OCI-LY1 (cell line): ENCODE measurements around the gene COA3.
A peak's percentile ranks its signal among the peaks of the same experiment; 100 is the strongest.

Experiments used
- H2AFZ ChIP-seq: fragments of 200-600 bp; sonication (generic), shearing (Covaris generic); 2 replicates; pipeline ENCODE4 v1.6.0; 2014; ENCODE audit warnings: antibody characterized with exemption, mild to moderate bottlenecking, low read length
- H3F3A ChIP-seq: fragments of 200-600 bp; sonication (generic), shearing (Covaris generic); 2 replicates; pipeline ENCODE4 v1.6.0; 2014; ENCODE audit warnings: mild to moderate bottlenecking, antibody characterized with exemption, low read length, moderate library complexity; ENCODE audit not compliant: insufficient read depth
- H3K27ac ChIP-seq: fragments of 200-600 bp; sonication (generic); 2 replicates; pipeline ENCODE4 v1.5.1; 2014; ENCODE audit warnings: low read length, mixed run types, mild to moderate bottlenecking, low read depth; ENCODE audit not compliant: poor library complexity, severe bottlenecking
- H3K27me3 ChIP-seq: fragments of 200-600 bp; sonication (generic); 2 replicates; pipeline ENCODE4 v1.6.0; 2014; ENCODE audit warnings: antibody characterized with exemption, mild to moderate bottlenecking, low read length, moderate library complexity; ENCODE audit not compliant: insufficient read depth
- H3K36me3 ChIP-seq: fragments of 200-600 bp; sonication (generic); 2 replicates; pipeline ENCODE4 v1.6.1; 2014; ENCODE audit warnings: mild to moderate bottlenecking, antibody characterized with exemption, low read length, moderate library complexity, mixed read lengths; ENCODE audit not compliant: insufficient read depth
- H3K4me1 ChIP-seq: fragments of 200-600 bp; sonication (generic); 2 replicates; pipeline ENCODE4 v1.5.1; 2014; ENCODE audit warnings: mild to moderate bottlenecking, low read length, moderate library complexity; ENCODE audit not compliant: insufficient read depth, severe bottlenecking
- H3K4me2 ChIP-seq: fragments of 200-600 bp; sonication (generic), shearing (Covaris generic); 2 replicates; pipeline ENCODE4 v1.6.1; 2014; ENCODE audit warnings: low read length
- H3K4me3 ChIP-seq: fragments of 200-600 bp; sonication (generic); 2 replicates; pipeline ENCODE4 v1.5.1; 2014; ENCODE audit warnings: low read length, low read depth, mild to moderate bottlenecking, mixed read lengths; ENCODE audit not compliant: poor library complexity, severe bottlenecking
- H3K79me2 ChIP-seq: fragments of 200-600 bp; shearing (Covaris generic); 2 replicates; pipeline ENCODE4 v1.6.1; 2016; ENCODE audit warnings: mixed run types, low read length, mixed read lengths; ENCODE audit not compliant: insufficient read depth
- H3K9ac ChIP-seq: fragments of 200-600 bp; sonication (generic), shearing (Covaris generic); 2 replicates; pipeline ENCODE4 v1.6.1; 2014; ENCODE audit warnings: mild to moderate bottlenecking, low read length, mixed read lengths
- H3K9me2 ChIP-seq: fragments of 200-600 bp; sonication (generic), shearing (Covaris generic); 2 replicates; pipeline ENCODE4 v1.6.1; 2014; ENCODE audit warnings: low read depth, mild to moderate bottlenecking, low read length, mixed read lengths
- H3K9me3 ChIP-seq: fragments of 200-600 bp; shearing (Covaris generic); 2 replicates; pipeline ENCODE4 v1.6.1; 2014; ENCODE audit warnings: low read length, mixed read lengths
- H4K20me1 ChIP-seq: fragments of 200-600 bp; sonication (generic), shearing (Covaris generic); 2 replicates; pipeline ENCODE4 v1.6.0; 2016; ENCODE audit warnings: mild to moderate bottlenecking, low read length; ENCODE audit not compliant: insufficient read depth
- EZH2 ChIP-seq: fragments of 200-600 bp; sonication (generic), shearing (Covaris generic); IDR thresholded peaks from 2 replicates; pipeline ENCODE4 v1.8.0; 2017; ENCODE audit warnings: borderline replicate concordance, mixed run types, mild to moderate bottlenecking, antibody characterized with exemption, low read length, moderate library complexity, mixed read lengths
- TF ChIP-seq, protein P1 (sequence below): fragments of 200-600 bp; sonication (generic), shearing (Covaris generic); IDR thresholded peaks from 2 replicates; pipeline ENCODE4 v1.5.1; 2017; ENCODE audit warnings: mild to moderate bottlenecking, antibody characterized with exemption, low read length, moderate library complexity, mixed read lengths

COA3 gene

DNA sequence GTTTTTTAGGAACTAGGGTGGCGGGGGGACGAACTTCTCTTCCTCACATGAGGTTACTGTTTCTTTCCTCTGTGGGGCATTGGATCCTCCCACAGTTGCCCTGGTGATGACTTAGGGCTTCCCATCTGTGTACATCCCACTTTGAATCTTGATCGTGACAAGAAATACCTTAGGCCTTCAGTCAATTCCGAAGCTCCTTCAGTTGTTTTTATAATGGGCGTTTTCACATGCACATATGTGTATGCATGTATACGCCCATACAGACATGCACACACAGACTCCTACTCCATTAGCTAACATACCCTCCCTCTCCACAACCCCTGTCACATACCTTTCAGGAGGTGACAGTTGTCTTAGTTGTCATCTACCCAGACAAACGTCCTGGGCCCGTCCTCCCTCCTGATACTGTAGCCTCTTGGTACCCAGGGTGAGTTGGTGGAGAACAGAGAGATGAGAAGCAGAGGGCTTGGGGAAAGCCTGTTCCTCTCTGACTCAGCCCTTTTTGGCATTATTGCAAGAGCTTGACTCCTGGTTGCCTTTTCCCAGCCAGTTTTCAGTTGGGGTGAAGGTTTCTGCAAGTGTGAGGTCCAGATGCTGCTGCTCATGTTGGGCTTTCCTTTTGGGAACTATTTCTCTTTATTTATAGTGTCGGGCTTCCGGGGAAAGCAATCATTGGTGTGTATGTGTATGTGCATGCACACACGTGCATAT is 43.6 kb upstream of the COA3 start:
- Histone ChIP-seq H3K36me3 (peaks cover 88% of the 10 kb centered on the region), H3K9me3 (no peaks in the 10 kb centered on the region), H3K4me3 (no peak overlapping the region), H3K79me2 (no peaks in the 10 kb centered on the region), H3K4me1 (no peaks in the 10 kb centered on the region), H3K4me2 (no peak overlapping the region), H4K20me1 (no peaks in the 10 kb centered on the region), H3K9me2 (no peaks in the 10 kb centered on the region), H3K27ac (no peak overlapping the region), H3F3A (no peaks in the 10 kb centered on the region), H2AFZ (no peak overlapping the region), H3K27me3 (no peaks in the 10 kb centered on the region), H3K9ac (no peak overlapping the region)
- no peak for TF ChIP-seq EZH2
- TF ChIP-seq, protein P1, sequence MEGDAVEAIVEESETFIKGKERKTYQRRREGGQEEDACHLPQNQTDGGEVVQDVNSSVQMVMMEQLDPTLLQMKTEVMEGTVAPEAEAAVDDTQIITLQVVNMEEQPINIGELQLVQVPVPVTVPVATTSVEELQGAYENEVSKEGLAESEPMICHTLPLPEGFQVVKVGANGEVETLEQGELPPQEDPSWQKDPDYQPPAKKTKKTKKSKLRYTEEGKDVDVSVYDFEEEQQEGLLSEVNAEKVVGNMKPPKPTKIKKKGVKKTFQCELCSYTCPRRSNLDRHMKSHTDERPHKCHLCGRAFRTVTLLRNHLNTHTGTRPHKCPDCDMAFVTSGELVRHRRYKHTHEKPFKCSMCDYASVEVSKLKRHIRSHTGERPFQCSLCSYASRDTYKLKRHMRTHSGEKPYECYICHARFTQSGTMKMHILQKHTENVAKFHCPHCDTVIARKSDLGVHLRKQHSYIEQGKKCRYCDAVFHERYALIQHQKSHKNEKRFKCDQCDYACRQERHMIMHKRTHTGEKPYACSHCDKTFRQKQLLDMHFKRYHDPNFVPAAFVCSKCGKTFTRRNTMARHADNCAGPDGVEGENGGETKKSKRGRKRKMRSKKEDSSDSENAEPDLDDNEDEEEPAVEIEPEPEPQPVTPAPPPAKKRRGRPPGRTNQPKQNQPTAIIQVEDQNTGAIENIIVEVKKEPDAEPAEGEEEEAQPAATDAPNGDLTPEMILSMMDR = no peak

DNA sequence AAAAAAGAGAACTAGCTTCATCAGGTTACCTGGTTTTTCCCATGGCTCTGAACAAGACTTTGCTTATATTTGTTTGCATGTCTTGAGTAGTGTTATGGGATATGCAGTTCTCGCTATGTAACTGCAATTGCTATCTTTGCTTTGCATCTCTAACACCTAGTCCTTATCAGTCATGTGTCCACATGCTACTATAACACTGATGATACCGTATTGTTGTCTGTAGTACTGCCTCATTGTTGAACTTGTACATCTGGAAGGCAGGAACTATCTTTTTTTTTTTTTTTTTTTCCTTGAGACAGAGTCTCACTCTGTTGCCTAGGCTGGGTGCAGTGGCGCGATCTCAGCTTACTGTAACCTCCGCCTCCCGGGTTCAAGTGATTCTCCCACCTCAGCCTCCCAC is 37.2 kb upstream of the COA3 start:
- TF ChIP-seq EZH2 = no peak
- TF ChIP-seq, protein P1 = no peak
- no peaks in the 10 kb centered on the region for H3K27me3 ChIP-seq
- H3F3A ChIP-seq = no peaks in the 10 kb centered on the region
- peaks cover 18% of the 10 kb centered on the region for H3K79me2 ChIP-seq
- no peak overlapping the region for H3K4me3 ChIP-seq
- no peak overlapping the region for H3K27ac ChIP-seq
- peaks cover 62% of the 10 kb centered on the region for H3K36me3 ChIP-seq
- H3K4me1 ChIP-seq = peaks cover 21% of the 10 kb centered on the region
- no peak overlapping the region for H2AFZ ChIP-seq
- H3K9ac ChIP-seq = no peak overlapping the region
- H3K4me2 ChIP-seq = no peak overlapping the region
- H3K9me3 ChIP-seq = no peaks in the 10 kb centered on the region
- no peaks in the 10 kb centered on the region for H4K20me1 ChIP-seq
- H3K9me2 ChIP-seq = no peaks in the 10 kb centered on the region

DNA sequence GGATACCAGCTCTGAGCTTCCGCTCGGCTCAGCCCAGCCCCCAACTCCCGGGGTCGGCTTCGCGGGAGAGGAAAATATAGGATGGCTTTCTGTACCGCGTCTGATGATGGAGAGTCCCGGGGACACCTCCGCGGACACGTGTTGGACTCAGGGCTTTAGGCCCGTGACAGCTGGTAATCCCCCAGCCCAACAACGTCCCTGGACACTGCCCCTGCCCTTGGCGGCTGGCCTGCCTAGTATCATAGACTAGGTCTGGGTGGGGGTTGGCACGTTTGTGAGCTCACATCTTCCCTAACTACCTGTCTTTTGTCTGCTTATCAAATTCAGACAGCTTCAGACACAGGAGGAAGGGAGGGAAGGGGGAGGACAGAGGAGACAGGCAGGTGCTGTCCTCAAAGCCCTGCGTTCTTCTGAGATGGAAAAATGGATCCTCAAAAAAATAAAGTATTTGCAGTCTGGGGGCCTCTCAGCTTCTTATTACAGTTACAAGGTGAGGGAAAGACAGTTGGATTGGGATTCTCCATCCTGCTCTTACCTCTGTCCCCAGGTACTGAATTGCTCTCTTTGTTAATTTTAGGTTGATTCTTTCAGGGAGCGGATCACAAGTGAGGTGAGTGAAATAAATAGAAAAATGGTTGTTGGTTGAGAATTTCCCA is 35.4 kb upstream of the COA3 start:
- TF ChIP-seq, protein P1 = no peak
- no peak for TF ChIP-seq EZH2
- Histone ChIP-seq H3K4me2 (peak overlapping the region; percentile 93), H3K4me1 (peaks cover 21% of the 10 kb centered on the region), H3K9me2 (no peaks in the 10 kb centered on the region), H3K27ac (peak overlapping the region; percentile 47), H3K9me3 (no peaks in the 10 kb centered on the region), H4K20me1 (no peaks in the 10 kb centered on the region), H2AFZ (no peak overlapping the region), H3K4me3 (peak overlapping the region; percentile 87), H3K9ac (peak overlapping the region; percentile 95), H3K79me2 (peaks cover 18% of the 10 kb centered on the region), H3K27me3 (no peaks in the 10 kb centered on the region), H3K36me3 (peaks cover 44% of the 10 kb centered on the region), H3F3A (no peaks in the 10 kb centered on the region)
